HEK293 (cell line): ENCODE data around the gene ANKRD37.

Experiments
- CTCF ChIA-PET: fragments of 350-600 bp; formaldehyde crosslinking; extraction: SDS; loops from one replicate; lab custom pipeline; 2021; ENCODE audit warnings: antibody characterized with exemption; lab: Yijun Ruan, JAX
- POLR2A ChIA-PET: fragments of 300-600 bp; formaldehyde crosslinking; extraction: SDS; loops from one replicate; lab custom pipeline; 2020; ENCODE audit warnings: antibody characterized with exemption, inconsistent platforms; lab: Yijun Ruan, JAX
- H3K27ac ChIP-seq: fragments of 200-500 bp; sonication (Bioruptor generic); 2 replicates; pipeline ENCODE4 v1.5.1; 2014; ENCODE audit warnings: low read depth, low read length, control low read depth, inconsistent platforms; ENCODE audit errors: extremely low read depth
- H3K36me3 ChIP-seq, 2 experiments: fragments of 200-500 bp in 1 of 2; sonication (Bioruptor generic) in 1 of 2; 1 replicate in 1 of 2; 2 replicates in 1 of 2; pipeline ENCODE4 v1.5.1; 2014 to 2017; ENCODE audit warnings: inconsistent platforms in 2 of 2, low read length in 2 of 2; ENCODE audit not compliant: control insufficient read depth in 2 of 2, insufficient read depth in 1 of 2
- H3K4me1 ChIP-seq: fragments of 200-500 bp; sonication (Bioruptor generic); 2 replicates; pipeline ENCODE4 v1.5.1; 2014; ENCODE audit warnings: mild to moderate bottlenecking, low read length, inconsistent platforms; ENCODE audit not compliant: control insufficient read depth, insufficient read depth
- H3K4me3 ChIP-seq: 2 replicates; pipeline ENCODE4 v1.5.1; 2011; ENCODE audit warnings: low read depth, mild to moderate bottlenecking, control low read depth, low read length, moderate library complexity
- H3K9me3 ChIP-seq: fragments of 200-500 bp; sonication (Bioruptor generic); 2 replicates; pipeline ENCODE4 v1.5.1; 2014; ENCODE audit warnings: low read depth, low read length, inconsistent platforms; ENCODE audit not compliant: control insufficient read depth, insufficient read depth
- BCL11B ChIP-seq: fragments of 450-650 bp; formaldehyde crosslinking; IDR thresholded peaks from 2 replicates; pipeline ENCODE4 v1.5.1; 2016; ENCODE audit warnings: low read depth, missing biosample characterization, missing genetic modification characterization
- HIC1 ChIP-seq: fragments of 450-650 bp; formaldehyde crosslinking; IDR thresholded peaks from 2 replicates; pipeline ENCODE4 v1.5.1; 2016; ENCODE audit warnings: missing biosample characterization, missing genetic modification characterization
- KLF16 ChIP-seq: fragments of 450-650 bp; formaldehyde crosslinking; IDR thresholded peaks from 2 replicates; pipeline ENCODE4 v1.5.1; 2017; ENCODE audit warnings: missing biosample characterization, missing genetic modification characterization
- MZF1 ChIP-seq: fragments of 450-650 bp; formaldehyde crosslinking; IDR thresholded peaks from 2 replicates; pipeline ENCODE4 v1.5.1; 2017; ENCODE audit warnings: missing biosample characterization, missing genetic modification characterization, borderline replicate concordance
- OVOL3 ChIP-seq: fragments of 450-650 bp; formaldehyde crosslinking; IDR thresholded peaks from 2 replicates; pipeline ENCODE4 v1.5.1; 2016; ENCODE audit warnings: missing biosample characterization, missing genetic modification characterization
- PRDM10 ChIP-seq: fragments of 450-650 bp; formaldehyde crosslinking; IDR thresholded peaks from 2 replicates; pipeline ENCODE4 v1.5.1; 2016; ENCODE audit warnings: missing biosample characterization, missing genetic modification characterization
- TCF7L2 ChIP-seq: IDR thresholded peaks from 2 replicates; pipeline ENCODE4 v1.6.1; 2011; ENCODE audit warnings: low read depth, mild to moderate bottlenecking, inconsistent platforms, low read length, moderate library complexity, borderline replicate concordance
- ZBTB10 ChIP-seq: fragments of 450-650 bp; formaldehyde crosslinking; IDR thresholded peaks from 2 replicates; pipeline ENCODE4 v1.5.1; 2016; ENCODE audit warnings: missing biosample characterization, missing genetic modification characterization
- ZBTB17 ChIP-seq: fragments of 450-650 bp; formaldehyde crosslinking; IDR thresholded peaks from 2 replicates; pipeline ENCODE4 v1.5.1; 2016; ENCODE audit warnings: missing biosample characterization, missing genetic modification characterization
- ZBTB48 ChIP-seq: fragments of 450-650 bp; formaldehyde crosslinking; IDR thresholded peaks from 2 replicates; pipeline ENCODE4 v1.5.1; 2016; ENCODE audit warnings: missing biosample characterization, missing genetic modification characterization
- ZFP37 ChIP-seq: fragments of 450-650 bp; formaldehyde crosslinking; IDR thresholded peaks from 2 replicates; pipeline ENCODE4 v1.5.1; 2016; ENCODE audit warnings: missing biosample characterization, missing genetic modification characterization
- ZFP69B ChIP-seq: fragments of 450-650 bp; formaldehyde crosslinking; IDR thresholded peaks from 2 replicates; pipeline ENCODE4 v1.5.1; 2016; ENCODE audit warnings: missing biosample characterization, missing genetic modification characterization
- ZNF214 ChIP-seq: fragments of 450-650 bp; formaldehyde crosslinking; IDR thresholded peaks from 2 replicates; pipeline ENCODE4 v1.5.1; 2017; ENCODE audit warnings: missing biosample characterization, mild to moderate bottlenecking, missing genetic modification characterization, borderline replicate concordance
- ZNF23 ChIP-seq: fragments of 450-650 bp; formaldehyde crosslinking; IDR thresholded peaks from 2 replicates; pipeline ENCODE4 v1.5.1; 2016; ENCODE audit warnings: missing biosample characterization, missing genetic modification characterization, borderline replicate concordance
- ZNF501 ChIP-seq: fragments of 450-650 bp; formaldehyde crosslinking; IDR thresholded peaks from 2 replicates; pipeline ENCODE4 v1.5.1; 2016; ENCODE audit warnings: missing biosample characterization, missing genetic modification characterization
- ZNF548 ChIP-seq: fragments of 450-650 bp; formaldehyde crosslinking; IDR thresholded peaks from 2 replicates; pipeline ENCODE4 v1.5.1; 2016; ENCODE audit warnings: missing biosample characterization, missing genetic modification characterization
- ZNF580 ChIP-seq: fragments of 450-650 bp; formaldehyde crosslinking; IDR thresholded peaks from 2 replicates; pipeline ENCODE4 v1.5.1; 2016; ENCODE audit warnings: missing biosample characterization, missing genetic modification characterization
- ZNF701 ChIP-seq: fragments of 450-650 bp; formaldehyde crosslinking; IDR thresholded peaks from 2 replicates; pipeline ENCODE4 v1.5.1; 2016; ENCODE audit warnings: missing biosample characterization, missing genetic modification characterization
- ZNF707 ChIP-seq: fragments of 450-650 bp; formaldehyde crosslinking; IDR thresholded peaks from 2 replicates; pipeline ENCODE4 v1.5.1; 2016; ENCODE audit warnings: missing biosample characterization, missing genetic modification characterization
- ZSCAN18 ChIP-seq: fragments of 450-650 bp; formaldehyde crosslinking; IDR thresholded peaks from 2 replicates; pipeline ENCODE4 v1.5.1; 2016; ENCODE audit warnings: missing biosample characterization, missing genetic modification characterization
- ZSCAN4 ChIP-seq: fragments of 450-650 bp; formaldehyde crosslinking; IDR thresholded peaks from 2 replicates; pipeline ENCODE4 v1.5.1; 2017; ENCODE audit warnings: missing biosample characterization, missing genetic modification characterization

Gene ANKRD37

GRCh38 chr4:185374027-185374426 is 22.6 kb upstream of the ANKRD37 start:
- Histone ChIP-seq H3K9me3 (no peaks in the 10 kb centered on the region), H3K27ac (no peak overlapping the region), H3K36me3 (peaks cover 0 to 50% of the 10 kb centered on the region in 2 experiments; a peak in 2 of 3 replicates), H3K4me1 (no peaks in the 10 kb centered on the region), H3K4me3 (no peak overlapping the region)
- ChIA-PET CTCF (no interaction called here), POLR2A (no interaction called here)
- TF ChIP-seq ZNF214: no peak
- TF ChIP-seq ZBTB17 (tag by site-specific recombination): no peak
- no peak for TF ChIP-seq MZF1 (tag by site-specific recombination)
- TF ChIP-seq ZNF23 (tag by site-specific recombination): no peak
- no peak for TF ChIP-seq ZSCAN18 (tag by site-specific recombination)
- no peak for TF ChIP-seq ZNF707 (tag by site-specific recombination)

GRCh38 chr4:185374573-185374972 is 22.1 kb upstream of the ANKRD37 start:
- no peak for TF ChIP-seq KLF16 (tag by site-specific recombination)
- TF ChIP-seq ZNF548 (tag by site-specific recombination): no peak
- no peak for TF ChIP-seq ZFP69B (tag by site-specific recombination)
- TF ChIP-seq ZFP37: no peak
- no peak for TF ChIP-seq ZNF701
- TF ChIP-seq ZSCAN4 (tag by site-specific recombination): no peak
- TF ChIP-seq ZNF580 (tag by site-specific recombination): no peak
- TF ChIP-seq TCF7L2: no peak
- TF ChIP-seq OVOL3 (tag by site-specific recombination): no peak
- H3K9me3 ChIP-seq: no peaks in the 10 kb centered on the region
- H3K27ac ChIP-seq: no peak overlapping the region
- H3K36me3 ChIP-seq: peaks cover 0 to 50% of the 10 kb centered on the region in 2 experiments; a peak in 1 of 3 replicates
- CTCF ChIA-PET: no interaction called here
- no peaks in the 10 kb centered on the region for H3K4me1 ChIP-seq
- POLR2A ChIA-PET: no interaction called here
- H3K4me3 ChIP-seq: no peak overlapping the region

- H3K9me3 ChIP-seq: no peaks in the 10 kb centered on the region
- ChIA-PET POLR2A (no interaction called here), CTCF (no interaction called here)
- no peaks in the 10 kb centered on the region for H3K4me1 ChIP-seq
- H3K36me3 ChIP-seq: peaks cover 0 to 24% of the 10 kb centered on the region in 2 experiments; a peak in 1 of 3 replicates
- no peak overlapping the region for H3K4me3 ChIP-seq
- H3K27ac ChIP-seq: no peak overlapping the region
- TF ChIP-seq ZBTB10 (no peak), PRDM10 (no peak), BCL11B (tag by site-specific recombination) (no peak), HIC1 (tag by site-specific recombination) (no peak), ZBTB48 (tag by site-specific recombination) (no peak), ZNF501 (no peak)
Observed at GRCh38 chr4:185378264-185378663, 18.4 kb upstream of the ANKRD37 start.
